ENCODE data around the gene MYH15.

Gene MYH15

DNA sequence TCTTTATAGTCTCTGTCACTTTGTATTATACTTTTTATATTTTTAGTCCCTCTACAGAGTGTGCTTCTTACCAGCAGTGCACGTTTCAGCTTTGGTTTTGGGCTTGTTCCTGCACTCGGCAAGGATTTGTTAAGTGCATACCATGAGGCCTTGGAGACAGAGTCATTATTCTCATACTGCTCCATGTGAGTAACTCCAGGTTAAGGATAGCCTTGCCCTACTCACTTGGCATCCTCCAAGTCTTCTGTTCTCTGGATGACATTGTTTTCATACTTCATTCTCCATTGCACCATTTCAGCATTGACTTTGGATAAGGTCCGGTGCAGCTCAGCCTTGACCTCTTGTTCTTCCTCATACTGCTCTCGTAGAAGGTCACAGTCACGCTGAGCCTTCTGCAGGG is 96.4 kb downstream of the MYH15 start:
- no peak for DNase-seq (ENCODE audit: low spot score)

- DNase-seq (ENCODE audit: low spot score) = no peak
Measured at GRCh38 chr3:108412121-108412750, 98.2 kb downstream of the MYH15 start.

DNA sequence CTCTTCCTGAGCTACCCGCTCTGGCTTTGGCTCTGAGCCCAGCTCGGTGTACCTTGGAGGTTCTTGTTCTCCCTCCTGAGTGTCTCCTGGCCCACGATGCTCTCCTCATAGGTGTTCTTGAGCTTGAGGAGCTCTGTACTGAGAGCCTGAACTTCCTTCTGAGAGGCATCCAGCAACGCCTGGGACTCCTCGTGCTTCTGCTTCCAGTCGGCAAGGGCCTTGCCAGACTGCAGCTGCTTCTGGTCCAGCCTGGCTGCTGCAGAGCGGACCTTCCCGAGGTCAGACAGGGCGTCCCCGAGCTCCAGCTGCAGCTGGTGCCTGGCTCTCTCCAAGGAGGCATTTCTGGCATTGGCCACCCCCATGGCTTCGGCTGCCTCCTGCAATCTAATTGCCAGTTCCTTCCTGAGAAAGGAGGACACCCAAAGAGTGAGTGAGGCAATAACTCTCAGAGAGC is 99.8 kb downstream of the MYH15 start:
- DNase-seq (ENCODE audit: low spot score) = no peak

DNA sequence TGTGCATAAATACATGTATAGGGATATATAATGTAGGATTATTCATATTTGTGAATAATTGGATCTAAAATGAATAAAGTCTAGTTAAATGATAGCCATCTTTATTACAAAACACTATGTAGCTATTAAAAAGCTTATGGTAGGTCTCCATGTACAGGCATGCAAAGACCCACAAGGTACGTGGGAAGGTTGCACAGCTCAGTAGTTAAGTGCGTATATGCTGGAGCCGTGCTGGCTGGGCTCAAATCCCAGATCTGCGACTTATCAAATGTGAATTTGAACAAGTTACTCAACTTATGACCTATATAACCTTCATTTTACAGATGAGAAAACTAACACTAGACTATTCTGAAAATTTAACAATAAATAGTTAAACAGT is 100.6 kb downstream of the MYH15 start:
- DNase-seq (ENCODE audit: low spot score) = no peak

DNA sequence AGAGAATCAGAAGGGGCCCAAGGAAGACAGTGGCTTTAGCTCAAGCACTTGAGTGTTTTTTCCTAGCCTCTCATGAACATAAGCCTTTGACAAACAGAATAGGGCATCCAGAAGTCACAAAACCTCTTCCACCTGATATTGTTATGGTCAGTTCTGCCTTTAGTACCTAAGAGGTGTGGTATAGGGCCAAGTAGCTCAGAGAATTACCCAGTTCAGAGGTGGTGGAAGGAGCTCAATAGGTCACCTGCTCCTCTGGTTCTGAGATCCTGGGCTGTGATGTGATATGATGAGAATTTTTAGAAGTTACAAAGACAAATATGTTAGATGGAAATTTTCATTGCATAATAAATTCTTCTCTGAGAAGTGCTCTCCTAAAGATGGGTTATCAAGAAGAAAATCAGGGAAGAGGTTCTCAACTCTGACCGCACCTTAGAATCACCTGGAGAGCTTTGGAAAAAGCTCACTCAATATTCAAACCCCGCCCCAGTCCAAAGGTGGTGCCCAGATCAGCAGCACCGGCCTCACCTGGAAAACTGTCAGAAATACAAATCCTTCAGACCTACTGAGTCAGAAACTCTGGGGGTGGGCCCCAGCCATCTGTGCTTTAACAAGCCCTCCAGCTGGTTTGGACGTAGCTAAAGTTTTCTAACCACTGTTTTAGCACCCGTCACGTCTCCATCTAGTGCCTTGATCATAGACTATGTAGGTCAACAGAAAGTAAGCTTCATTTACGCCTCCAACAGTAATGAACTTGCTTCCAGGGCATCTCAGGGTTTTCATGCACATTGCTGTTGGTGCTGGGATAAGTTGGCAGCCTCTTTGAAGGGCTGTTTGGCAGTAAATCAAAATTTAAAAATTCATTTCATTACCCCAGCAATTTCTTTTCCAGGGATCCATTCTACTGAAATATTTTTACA is 101.3 kb downstream of the MYH15 start:
- no peak for DNase-seq (ENCODE audit: low spot score)

DNA sequence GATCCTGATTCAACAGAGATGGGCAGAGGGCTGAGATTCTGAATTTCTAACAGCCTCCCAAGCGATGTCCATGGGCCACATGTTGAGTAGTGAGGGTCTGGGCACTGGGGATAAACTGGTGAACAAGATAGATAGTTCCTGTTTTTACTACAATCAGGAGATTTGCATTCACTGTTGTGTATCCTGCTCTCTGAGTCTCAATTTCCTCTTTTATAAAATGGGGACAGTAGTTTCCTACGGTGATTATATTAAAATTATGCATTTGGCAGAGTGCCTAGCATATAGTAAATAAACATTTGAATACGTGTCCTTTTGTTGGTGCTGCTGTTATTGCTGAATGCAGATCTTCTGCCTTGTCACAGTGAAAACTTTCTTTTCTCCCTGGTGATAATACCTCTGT is 102.5 kb downstream of the MYH15 start:
- no peak for DNase-seq (ENCODE audit: low spot score)

DNA sequence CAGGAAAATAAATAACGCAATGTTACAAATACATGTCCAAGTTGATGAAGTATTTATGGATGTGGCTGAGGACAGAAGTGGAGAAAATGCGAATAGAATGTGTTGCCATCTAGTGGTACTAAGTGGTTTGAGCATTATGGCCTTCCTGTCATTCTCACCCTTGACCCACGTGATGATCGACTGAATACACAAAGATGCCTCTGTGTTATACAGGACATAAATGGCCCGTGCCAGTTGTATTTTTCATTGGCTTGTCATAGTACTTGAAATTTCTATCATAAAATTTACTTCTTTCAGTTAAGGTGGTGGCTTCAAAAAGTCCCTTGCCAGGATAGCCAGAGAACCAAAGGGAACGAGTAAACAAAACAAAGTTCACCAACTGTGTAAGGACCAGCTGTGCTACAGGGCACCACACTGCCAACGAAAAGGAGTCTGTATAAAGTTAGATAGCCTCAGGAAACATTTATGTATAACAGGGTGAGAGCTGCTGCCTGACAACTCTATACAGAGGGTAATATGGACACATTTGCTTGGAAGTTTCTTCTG is 103.7 kb downstream of the MYH15 start:
- peak; percentile 25 for DNase-seq (ENCODE audit: low spot score)

- DNase-seq (ENCODE audit: low spot score) = no peak
Measured at GRCh38 chr3:108406063-108406660, 104.2 kb downstream of the MYH15 start.

DNA sequence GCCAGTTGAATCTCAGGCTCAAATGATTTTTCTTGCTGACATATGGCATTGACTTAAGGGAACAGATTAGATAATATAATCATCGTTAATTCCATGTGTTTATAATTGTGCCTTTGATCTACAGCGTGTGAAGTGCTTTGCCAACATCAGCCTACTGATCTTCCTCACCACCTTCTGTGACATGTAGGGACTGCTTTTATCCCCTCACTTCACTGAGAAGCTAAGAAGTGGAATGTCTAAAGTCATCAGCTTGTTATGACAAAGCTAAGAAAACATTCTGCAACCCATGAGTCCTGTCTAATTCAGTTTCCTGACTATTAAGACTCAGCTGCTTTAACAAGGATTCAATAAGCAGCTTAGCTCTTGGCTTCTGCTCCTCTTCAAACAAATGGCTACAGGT is 106.0 kb downstream of the MYH15 start:
- no peak for DNase-seq (ENCODE audit: low spot score)

DNA sequence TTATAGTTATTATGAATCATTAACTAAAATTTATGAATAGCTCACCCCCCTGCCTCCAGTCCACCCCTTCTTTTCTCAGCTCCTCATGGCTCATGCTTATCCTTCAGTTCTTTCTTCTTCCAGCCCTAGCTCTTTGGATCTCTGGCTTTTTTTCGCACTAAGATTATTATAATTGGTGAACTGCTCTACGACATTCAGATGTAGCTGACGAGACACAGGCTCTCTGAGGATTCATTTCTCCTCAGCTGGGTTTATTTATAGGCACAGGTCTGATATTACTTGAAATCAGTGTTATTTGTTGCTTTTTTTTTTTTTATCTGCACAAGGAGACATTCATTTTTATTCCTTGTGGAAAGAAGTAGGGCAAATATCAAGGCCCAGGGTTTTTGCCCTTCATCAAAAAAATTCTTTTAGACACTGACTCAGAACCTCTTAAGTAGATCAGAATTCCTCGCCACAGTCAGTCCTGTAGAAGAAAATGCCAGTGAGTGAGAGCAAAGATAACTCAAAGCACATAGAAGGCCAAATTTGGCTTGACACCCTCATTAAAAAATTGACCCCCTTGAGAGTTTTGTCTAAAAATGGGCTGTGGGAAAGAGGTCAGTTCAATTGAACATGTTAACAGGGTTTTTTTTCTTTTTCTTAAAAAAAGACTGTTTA is 106.6 kb downstream of the MYH15 start:
- DNase-seq (ENCODE audit: low spot score) = no peak

GRCh38 chr3:108403198-108403597 is 107.2 kb downstream of the MYH15 start:
- no peak for DNase-seq (ENCODE audit: low spot score)

GRCh38 chr3:108401836-108402235 is 108.6 kb downstream of the MYH15 start:
- DNase-seq (ENCODE audit: low spot score) = no peak

GRCh38 chr3:108398510-108398909 is 111.9 kb downstream of the MYH15 start:
- no peak for DNase-seq (ENCODE audit: low spot score)

- no peak for DNase-seq (ENCODE audit: low spot score)
Measured at GRCh38 chr3:108396336-108396735, 114.1 kb downstream of the MYH15 start.

DNA sequence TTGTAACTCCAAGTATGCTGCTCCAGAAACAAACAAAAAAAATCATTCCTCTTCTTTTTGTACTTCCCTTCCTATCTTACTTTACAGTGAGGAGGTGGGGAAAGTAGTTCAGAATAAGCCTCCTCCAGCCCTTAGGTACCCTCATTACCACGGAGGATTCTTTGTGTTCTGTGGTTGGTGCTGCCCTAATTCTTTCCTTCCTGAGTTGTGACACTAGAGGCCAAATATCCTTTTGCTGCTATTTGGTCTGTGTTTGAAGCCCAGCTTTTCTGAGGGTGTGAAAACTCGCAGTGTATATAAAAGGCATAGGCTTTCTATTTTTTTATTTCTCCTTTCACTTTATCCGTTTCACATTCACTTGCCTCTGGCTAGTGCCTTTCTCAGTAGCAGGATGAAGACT is 115.8 kb downstream of the MYH15 start:
- DNase-seq (ENCODE audit: low spot score) = no peak

GRCh38 chr3:108394016-108394415 is 116.4 kb downstream of the MYH15 start:
- DNase-seq (ENCODE audit: low spot score) = no peak

DNA sequence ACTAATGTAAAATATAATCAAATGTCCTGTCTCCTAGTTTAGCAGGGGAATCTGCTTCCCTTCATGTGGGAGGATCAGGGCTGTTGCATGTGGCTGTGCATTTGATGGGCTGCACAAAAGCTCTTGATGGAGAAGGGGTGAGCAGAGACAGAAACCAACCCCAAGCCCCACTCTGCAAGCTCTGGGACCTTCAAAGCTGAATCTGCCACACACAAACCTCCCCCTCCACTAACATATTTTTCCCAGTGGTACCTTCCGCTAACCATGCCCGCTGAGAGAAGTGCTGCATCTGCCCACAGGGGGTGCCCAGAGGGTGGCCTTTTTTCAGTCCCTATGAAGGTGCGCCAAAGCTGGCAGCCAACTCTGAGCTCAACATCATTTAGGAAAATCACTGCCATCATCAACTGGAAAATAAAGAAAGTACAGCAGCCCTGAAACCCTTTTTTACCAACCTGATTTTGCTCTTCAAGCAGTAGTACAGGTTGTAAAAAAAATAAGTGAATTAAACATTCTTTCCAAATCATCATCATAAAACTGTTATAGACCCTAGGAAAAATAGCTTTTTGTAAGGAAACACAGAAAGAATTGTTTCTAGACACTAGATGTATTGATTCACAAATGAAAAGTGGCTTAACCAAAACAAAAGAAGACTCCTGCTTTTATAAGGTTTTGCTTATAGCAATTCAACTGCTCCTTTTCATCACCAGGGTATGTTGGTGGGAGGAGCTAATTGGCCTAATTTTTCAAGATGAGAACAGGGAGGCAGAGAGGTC is 117.1 kb downstream of the MYH15 start:
- DNase-seq (ENCODE audit: low spot score) = no peak

- DNase-seq (ENCODE audit: low spot score) = no peak
Measured at GRCh38 chr3:108391917-108392593, 118.3 kb downstream of the MYH15 start.

DNA sequence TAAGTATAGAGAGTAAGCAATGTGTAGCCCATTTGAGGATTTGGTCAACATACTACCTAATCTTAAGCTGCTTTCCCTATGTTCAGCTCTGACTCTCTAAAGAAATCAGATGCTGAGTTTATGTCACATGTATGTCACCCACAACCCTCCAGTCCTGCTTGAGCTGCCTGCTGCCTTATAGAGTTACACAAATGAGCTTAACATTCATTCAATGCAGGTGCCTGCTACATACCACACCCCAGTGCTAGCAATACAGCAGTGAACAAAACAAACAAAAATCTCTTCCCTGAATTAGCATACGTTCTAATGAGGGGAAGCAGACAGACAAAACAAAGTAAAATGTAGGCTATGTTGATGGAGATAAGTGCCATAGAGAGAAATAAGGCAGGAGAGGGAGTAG is 121.0 kb downstream of the MYH15 start:
- DNase-seq (ENCODE audit: low spot score) = no peak

DNA sequence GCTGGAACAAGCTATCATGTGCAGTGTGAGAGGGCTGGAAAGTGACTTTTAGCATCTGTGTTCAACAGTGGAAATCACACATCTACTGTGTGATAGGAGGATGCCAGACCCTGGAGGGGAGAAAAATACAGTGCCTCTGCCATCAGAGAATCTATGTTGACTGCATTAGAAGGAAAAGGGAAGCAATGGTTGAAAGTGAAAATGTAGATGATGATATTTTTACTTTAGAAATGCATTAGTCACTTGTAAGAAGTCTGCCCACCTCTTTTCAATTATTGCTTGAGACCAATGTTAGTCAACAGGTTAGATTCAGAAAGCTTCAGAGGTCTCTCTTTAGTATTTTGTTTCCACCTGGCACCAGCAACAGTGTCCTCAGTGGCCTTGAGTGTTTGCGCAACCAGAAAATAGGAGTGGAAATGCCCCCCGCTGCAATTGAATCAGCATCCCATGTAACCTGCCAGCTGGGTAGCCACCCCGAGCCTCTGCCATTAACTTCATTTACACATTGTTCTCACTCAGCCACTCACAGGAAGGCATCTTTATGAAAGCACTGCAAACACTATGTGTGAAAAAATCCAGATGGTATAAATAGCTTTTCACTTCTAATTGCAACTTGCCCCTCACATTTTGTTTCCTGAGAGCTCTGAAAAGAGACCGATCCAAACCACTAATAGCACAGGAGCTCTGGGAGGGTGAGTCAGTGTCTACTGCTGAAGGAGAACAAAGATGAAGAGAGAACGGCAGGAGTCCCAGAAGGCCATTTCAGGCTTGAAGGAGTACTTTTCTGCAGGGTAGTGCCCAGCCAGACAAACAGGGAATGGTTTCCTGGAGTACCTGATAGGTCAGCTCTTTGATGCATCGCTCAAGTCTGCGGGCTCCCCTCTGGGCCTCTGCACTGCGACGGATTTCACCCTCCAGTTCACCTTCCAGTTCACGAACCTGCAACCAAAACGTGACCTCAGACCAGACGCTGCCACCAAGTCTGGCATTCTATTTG is 122.0 kb downstream of the MYH15 start:
- DNase-seq (ENCODE audit: low spot score) = no peak

Measured in AG08396 (cell line).